Body of pancreas (tissue), 4 donors: ENCODE measurements around the gene SPARCL1. TPM values are rescaled to one million over a fixed set of nuclear protein-coding genes. Genes with fewer than 3 reads are reported as not detected.
"Not testable (repeated sequence)": the region's sequence is repeated elsewhere in the genome, so short reads cannot be mapped to it uniquely, and the experiment has no call there.

Source experiments
- ATAC-seq: fragments of 150-250 bp; one replicate; pipeline ENCODE4 v1.9.1; 2016
- DNase-seq, 4 donors: peaks; one replicate each; pipeline ENCODE4 v3.0.0-alpha.2; 2019
- H3K27ac ChIP-seq, 4 donors: fragments of 200-600 bp; sonication (generic); 1 replicate in 3 of 4; 2 replicates in 1 of 4; pipeline versions ENCODE4 v1.5.1 to v1.6.1; 2016 to 2019; ENCODE audit warnings: mild to moderate bottlenecking in 1 of 4, mixed read lengths in 1 of 4, moderate library complexity in 1 of 4
- H3K27me3 ChIP-seq, 2 donors: fragments of 200-600 bp; sonication (generic); one replicate each; pipeline ENCODE4 v1.6.0; 2016; ENCODE audit warnings: mild to moderate bottlenecking in 1 of 2
- H3K36me3 ChIP-seq, 2 donors: fragments of 200-600 bp; sonication (generic); replicated peaks in 1 of 2; 2 replicates each; pipeline ENCODE4 v1.5.1; 2016; ENCODE audit warnings: low read depth in 2 of 2; ENCODE audit not compliant: insufficient read depth in 1 of 2
- H3K4me1 ChIP-seq: fragments of 200-600 bp; sonication (generic); one replicate; pipeline ENCODE4 v1.6.0; 2016
- H3K4me3 ChIP-seq, 2 donors: fragments of 200-600 bp; sonication (generic); 1 replicate in 1 of 2; 2 replicates in 1 of 2; pipeline ENCODE4 v1.5.1; 2016 to 2019
- H3K9me3 ChIP-seq, 3 donors: fragments of 200-600 bp; sonication (generic); 1 replicate in 2 of 3; 2 replicates in 1 of 3; pipeline ENCODE4 v1.5.1; 2016
- CTCF ChIP-seq, 7 experiments: fragments of 450-650 bp in 4 of 7; fragments of 200-600 bp in 3 of 7; sonication (generic) in 3 of 7; IDR thresholded peaks; one replicate each; pipeline ENCODE4 v1.5.1; 2016 to 2019; ENCODE audit warnings: antibody characterized with exemption in 7 of 7
- POLR2A ChIP-seq, 3 donors: fragments of 450-650 bp; IDR thresholded peaks; one replicate each; pipeline ENCODE4 v1.6.1; 2016; ENCODE audit warnings: antibody characterized with exemption in 3 of 3, mild to moderate bottlenecking in 2 of 3
- WGBS, 2 donors: methylation state at CpG; one replicate each; pipeline ENCODE4 v1.1.5; 2017; 5-methylcytosine and 5-hydroxymethylcytosine counted together
- intact Hi-C: fragments of 100-400 bp; cut with DNase I; formaldehyde crosslinking; loops from one replicate; pipeline ENCODE4 v1.15.1; 2023
- total RNA-seq, 2 donors: library from RNA; depleted of rRNA; stranded (reverse); fragments of >200 nt; gene quantifications; one replicate each; pipeline ENCODE4 v1.1.0, GENCODE V29; 2016

Gene SPARCL1
- total RNA-seq, 2 donors from 2014 or later, result 137 to 141 TPM

DNA sequence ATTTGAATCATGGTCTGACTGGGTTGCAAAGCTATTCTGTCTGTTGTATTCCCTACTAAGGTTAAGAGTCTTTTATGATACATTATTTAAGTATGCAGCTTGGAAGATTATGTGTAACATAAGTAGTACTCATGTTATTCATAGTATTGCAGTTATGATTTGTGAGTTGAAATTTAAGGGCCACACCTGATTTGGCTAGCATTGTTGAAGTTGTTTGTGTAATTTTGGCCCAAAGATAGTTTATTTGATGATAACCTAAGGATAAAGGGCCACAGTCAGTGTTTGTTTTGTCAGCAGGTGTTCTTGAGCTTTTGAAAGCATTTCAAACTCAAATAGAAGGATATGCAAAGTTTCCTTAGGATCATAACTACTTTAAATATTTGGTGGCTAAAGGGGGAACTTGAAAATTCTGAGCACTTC, 67.9 kb downstream of the SPARCL1 start:
- TF ChIP-seq CTCF (IDR thresholded peaks at IDR 0.05) (no peak), POLR2A (IDR thresholded peaks at IDR 0.05) (no peak)
- Histone ChIP-seq H3K4me1 (peaks cover 21% of the 10 kb centered on the region), H3K9me3 (no peaks in the 10 kb centered on the region), H3K27ac (no peak overlapping the region), H3K27me3 (no peaks in the 10 kb centered on the region), H3K4me3 (no peak overlapping the region), H3K36me3 (peaks cover 0 to 2% of the 10 kb centered on the region in 2 donors)
- ATAC-seq (peak; percentile 78), DNase-seq (peak in 1 of 4 donors; percentile 31)
- intact Hi-C loops, result no loop called here

- Histone ChIP-seq H3K36me3 (peaks cover 4 to 9% of the 10 kb centered on the region in 2 donors), H3K27me3 (no peaks in the 10 kb centered on the region), H3K27ac (no peak overlapping the region), H3K9me3 (no peaks in the 10 kb centered on the region), H3K4me1 (peaks cover 24% of the 10 kb centered on the region), H3K4me3 (no peak overlapping the region)
- no peak for TF ChIP-seq POLR2A (IDR thresholded peaks at IDR 0.05)
- TF ChIP-seq CTCF (IDR thresholded peaks at IDR 0.05), result no peak
- DNase-seq, result no peak
- no peak for ATAC-seq
- 96 to 98% methylated on average over 4 of the region's 4 CpGs for WGBS, 2 donors
- intact Hi-C loops, result loop anchor here (10.0 kb wide), 1 partner anchor 74 kb away; no protein-coding TSS in a partner anchor
These were observed 70.3 kb downstream of the SPARCL1 start for GRCh38 chr4:87458913-87459312.

- no peak overlapping the region for H3K4me3 ChIP-seq
- ATAC-seq (no peak), DNase-seq (no peak)
- no peaks in the 10 kb centered on the region for H3K27me3 ChIP-seq
- H3K4me1 ChIP-seq, result peaks cover 6% of the 10 kb centered on the region
- peaks cover 4 to 16% of the 10 kb centered on the region in 2 donors for H3K36me3 ChIP-seq
- no peak overlapping the region for H3K27ac ChIP-seq
- no peak for TF ChIP-seq CTCF (IDR thresholded peaks at IDR 0.05)
- no peak for TF ChIP-seq POLR2A (IDR thresholded peaks at IDR 0.05)
- intact Hi-C loops, result loop anchor here (10.0 kb wide), 1 partner anchor 67 kb away; no protein-coding TSS in a partner anchor
- H3K9me3 ChIP-seq, result no peaks in the 10 kb centered on the region
These were observed 77.6 kb downstream of the SPARCL1 start for GRCh38 chr4:87451537-87451936.

DNA sequence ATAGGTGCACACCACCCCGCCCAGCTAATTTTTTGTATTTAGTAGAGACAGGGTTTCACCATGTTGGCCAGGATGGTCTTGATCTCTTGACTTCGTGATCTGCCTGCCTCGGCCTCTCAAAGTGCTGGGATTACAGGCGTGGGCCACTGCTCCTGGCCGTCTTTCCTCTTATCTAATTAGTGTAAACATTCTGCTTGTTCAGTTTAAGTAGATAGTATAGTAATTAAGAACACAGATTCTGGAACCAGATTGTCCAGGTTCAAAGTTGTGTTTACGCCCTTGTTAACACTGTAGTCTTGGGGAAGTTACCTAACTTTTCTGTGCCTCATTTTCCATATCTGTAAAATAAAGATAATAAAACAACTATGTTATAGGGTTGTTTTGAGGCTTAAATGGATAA, 82.8 kb downstream of the SPARCL1 start:
- WGBS, 2 donors, result 56 to 67% methylated on average over 6 of the region's 6 CpGs
- ATAC-seq, result not testable (repeated sequence)

DNA sequence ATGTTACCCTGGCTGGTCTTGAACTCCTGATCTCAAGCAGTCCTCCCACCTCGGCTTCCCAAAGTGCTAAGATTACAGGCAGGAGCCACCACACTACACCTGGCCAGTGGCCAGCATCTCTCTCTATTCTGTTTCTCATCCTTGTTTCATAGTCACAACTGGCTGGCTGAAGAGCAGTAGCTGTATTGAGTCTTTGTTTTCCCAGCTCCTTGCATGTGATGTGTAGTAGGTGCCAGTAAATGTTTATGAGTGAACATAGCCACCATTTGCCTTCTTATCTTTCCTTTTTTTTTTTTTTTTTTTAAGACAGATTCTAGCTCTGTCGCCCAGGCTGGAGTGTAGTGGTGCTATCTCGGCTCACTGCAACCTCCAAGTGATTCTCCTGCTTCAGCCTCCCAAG, 83.2 kb downstream of the SPARCL1 start:
- Histone ChIP-seq H3K27ac (no peak overlapping the region), H3K4me1 (peaks cover 8% of the 10 kb centered on the region), H3K4me3 (no peak overlapping the region), H3K36me3 (peaks cover 0 to 19% of the 10 kb centered on the region in 2 donors), H3K27me3 (no peaks in the 10 kb centered on the region), H3K9me3 (no peaks in the 10 kb centered on the region)
- 56 to 61% methylated on average over 3 of the region's 3 CpGs for WGBS, 2 donors
- ATAC-seq, result no peak
- TF ChIP-seq CTCF (IDR thresholded peaks at IDR 0.05) (no peak), POLR2A (IDR thresholded peaks at IDR 0.05) (no peak)
- intact Hi-C loops, result no loop called here
- peak in 1 of 4 donors; percentile 22 for DNase-seq

More for the DNA sequence above, 82.8 kb downstream of the SPARCL1 start:
- H3K9me3 ChIP-seq, H3K27ac ChIP-seq, H3K4me3 ChIP-seq, DNase-seq, H3K4me1 ChIP-seq, intact Hi-C loops, H3K27me3 ChIP-seq: not testable (repeated sequence)
- H3K36me3 ChIP-seq, result peaks cover 0 to 19% of the 10 kb centered on the region in 2 donors
